IgD-negative memory B cell (primary cell): ENCODE measurements around the gene MYBPC2. TPM values are rescaled to one million over a fixed set of nuclear protein-coding genes. Genes with fewer than 3 reads are reported as not detected.
"Not testable (repeated sequence)": the region's sequence is repeated elsewhere in the genome, so short reads cannot be mapped to it uniquely, and the experiment has no call there.

ENCODE experiments used
- H3K27ac Mint-ChIP-seq, 3 donors: one replicate each; pipeline ENCODE4 v1.8.0; 2020 to 2022; ENCODE audit warnings: mild to moderate bottlenecking in 3 of 3, mixed read lengths in 3 of 3, moderate library complexity in 1 of 3
- H3K27me3 Mint-ChIP-seq: one replicate; pipeline ENCODE4 v1.8.0; 2021; ENCODE audit warnings: mixed read lengths
- H3K36me3 Mint-ChIP-seq: one replicate; pipeline ENCODE4 v1.8.0; 2020; ENCODE audit warnings: mild to moderate bottlenecking, mixed read lengths
- H3K4me1 Mint-ChIP-seq, 3 donors: one replicate each; pipeline ENCODE4 v1.8.0; 2020 to 2022; ENCODE audit warnings: mixed read lengths in 3 of 3, mild to moderate bottlenecking in 1 of 3
- H3K4me3 Mint-ChIP-seq, 4 donors: one replicate each; pipeline ENCODE4 v1.8.0; 2020 to 2022; ENCODE audit warnings: mild to moderate bottlenecking in 4 of 4, mixed read lengths in 4 of 4, moderate library complexity in 3 of 4
- H3K9me3 Mint-ChIP-seq, 3 donors: one replicate each; pipeline ENCODE4 v1.8.0; 2020 to 2021; ENCODE audit warnings: mixed read lengths in 3 of 3, mild to moderate bottlenecking in 1 of 3
- polyA plus RNA-seq: library from polyadenylated mRNA; unstranded; fragments of 300-500 nt; fragmentation: Illumina TruSeq; gene quantifications from one replicate; pipeline ENCODE4 v1.2.3, GENCODE V29; 2021

The MYBPC2 gene
- polyA plus RNA-seq, 1 donor from 2014 or later, result 1.3 TPM

- H3K27me3 Mint-ChIP-seq, result peaks cover 5% of the 10 kb centered on the region
- no peaks in the 10 kb centered on the region for H3K9me3 Mint-ChIP-seq
- no peaks in the 10 kb centered on the region for H3K4me1 Mint-ChIP-seq
- H3K27ac Mint-ChIP-seq, result no peak overlapping the region
- H3K36me3 Mint-ChIP-seq, result no peaks in the 10 kb centered on the region
- H3K4me3 Mint-ChIP-seq, result no peak overlapping the region
Measured at GRCh38 chr19:50467566-50467965, 34.9 kb downstream of the MYBPC2 start.

- Mint-ChIP-seq H3K27ac (no peak overlapping the region), H3K36me3 (no peaks in the 10 kb centered on the region), H3K4me3 (no peak overlapping the region), H3K27me3 (peaks cover 4% of the 10 kb centered on the region), H3K4me1 (no peaks in the 10 kb centered on the region), H3K9me3 (no peaks in the 10 kb centered on the region)
Measured at GRCh38 chr19:50468818-50469217, 36.1 kb downstream of the MYBPC2 start.

GRCh38 chr19:50473336-50473735 is 40.6 kb downstream of the MYBPC2 start:
- H3K4me3 Mint-ChIP-seq, H3K9me3 Mint-ChIP-seq, H3K27me3 Mint-ChIP-seq, H3K36me3 Mint-ChIP-seq: not testable (repeated sequence)
- H3K27ac Mint-ChIP-seq, result peak overlapping the region; percentile 16 to 74 (median 59)
- peaks cover 8 to 10% (median 10%) of the 10 kb centered on the region in 3 donors for H3K4me1 Mint-ChIP-seq

GRCh38 chr19:50475101-50475568 is 42.4 kb downstream of the MYBPC2 start:
- no peaks in the 10 kb centered on the region for H3K36me3 Mint-ChIP-seq
- H3K4me3 Mint-ChIP-seq, result peak overlapping the region; percentile 58 to 100 (median 80)
- no peaks in the 10 kb centered on the region for H3K27me3 Mint-ChIP-seq
- H3K4me1 Mint-ChIP-seq, result peaks cover 8 to 14% (median 10%) of the 10 kb centered on the region in 3 donors
- H3K9me3 Mint-ChIP-seq, result no peaks in the 10 kb centered on the region
- H3K27ac Mint-ChIP-seq, result peak overlapping the region; percentile 65 to 98 (median 96)

GRCh38 chr19:50475736-50476223 is 43.1 kb downstream of the MYBPC2 start:
- Mint-ChIP-seq H3K4me1 (peaks cover 8 to 14% (median 10%) of the 10 kb centered on the region in 3 donors), H3K27ac (peak overlapping the region; percentile 96 to 98 (median 98)), H3K27me3 (no peaks in the 10 kb centered on the region), H3K4me3 (peak overlapping the region; percentile 94 to 100 (median 98)), H3K36me3 (no peaks in the 10 kb centered on the region), H3K9me3 (no peaks in the 10 kb centered on the region)

- peaks cover 8 to 14% (median 11%) of the 10 kb centered on the region in 3 donors for H3K4me1 Mint-ChIP-seq
- no peaks in the 10 kb centered on the region for H3K27me3 Mint-ChIP-seq
- peaks cover 2% of the 10 kb centered on the region for H3K36me3 Mint-ChIP-seq
- H3K27ac Mint-ChIP-seq, result peak within 1 kb of the TSS; percentile 96 to 98 (median 98)
- H3K9me3 Mint-ChIP-seq, result no peaks in the 10 kb centered on the region
- peak within 1 kb of the TSS; percentile 94 to 100 (median 98) for H3K4me3 Mint-ChIP-seq
Measured at GRCh38 chr19:50476224-50476906, 43.7 kb downstream of the MYBPC2 start, which contains the start of the genes EMC10 and GARIN5A. EMC10 (plus strand) TSS chr19:50476507; CDS start chr19:50476545, 38 bp downstream. GARIN5A (minus strand) TSS chr19:50476848; CDS start chr19:50476388, 460 bp downstream.

GRCh38 chr19:50476907-50477238 is 44.2 kb downstream of the MYBPC2 start:
- Mint-ChIP-seq H3K9me3 (no peaks in the 10 kb centered on the region), H3K27me3 (no peaks in the 10 kb centered on the region)

GRCh38 chr19:50477751-50478515 is 45.2 kb downstream of the MYBPC2 start:
- Mint-ChIP-seq H3K9me3 (no peaks in the 10 kb centered on the region), H3K4me3 (peak overlapping the region; percentile 94 to 100 (median 98)), H3K27me3 (no peaks in the 10 kb centered on the region), H3K4me1 (peaks cover 8 to 14% (median 11%) of the 10 kb centered on the region in 3 donors), H3K27ac (peak overlapping the region in 2 of 3 donors; percentile 96 to 98), H3K36me3 (peaks cover 2% of the 10 kb centered on the region)

More at GRCh38 chr19:50476907-50477238, 44.2 kb downstream of the MYBPC2 start:
- H3K4me3 Mint-ChIP-seq, result peak overlapping the region; percentile 94 to 100 (median 98)
- H3K27ac Mint-ChIP-seq, result peak overlapping the region; percentile 96 to 98 (median 98)
- peaks cover 8 to 14% (median 11%) of the 10 kb centered on the region in 3 donors for H3K4me1 Mint-ChIP-seq
- peaks cover 2% of the 10 kb centered on the region for H3K36me3 Mint-ChIP-seq

- no peaks in the 10 kb centered on the region for H3K9me3 Mint-ChIP-seq
- H3K27me3 Mint-ChIP-seq, result no peaks in the 10 kb centered on the region
- H3K27ac Mint-ChIP-seq, result peak overlapping the region in 2 of 3 donors; percentile 65 to 87
- H3K4me1 Mint-ChIP-seq, result peaks cover 8 to 15% (median 11%) of the 10 kb centered on the region in 3 donors
- H3K4me3 Mint-ChIP-seq, result peak overlapping the region in 3 of 4 donors; percentile 17 to 55 (median 20)
- H3K36me3 Mint-ChIP-seq, result peaks cover 6% of the 10 kb centered on the region
Measured at GRCh38 chr19:50478901-50479715, 46.4 kb downstream of the MYBPC2 start.

- Mint-ChIP-seq H3K9me3 (no peaks in the 10 kb centered on the region), H3K4me3 (no peak overlapping the region), H3K27me3 (no peaks in the 10 kb centered on the region), H3K36me3 (peaks cover 6% of the 10 kb centered on the region), H3K4me1 (peaks cover 8 to 15% (median 11%) of the 10 kb centered on the region in 3 donors), H3K27ac (no peak overlapping the region)
Measured at GRCh38 chr19:50479761-50480251, 47.1 kb downstream of the MYBPC2 start.

GRCh38 chr19:50480281-50481111 is 47.8 kb downstream of the MYBPC2 start:
- Mint-ChIP-seq H3K4me3 (no peak overlapping the region), H3K36me3 (peaks cover 6% of the 10 kb centered on the region), H3K9me3 (no peaks in the 10 kb centered on the region), H3K4me1 (peaks cover 8 to 15% (median 10%) of the 10 kb centered on the region in 3 donors), H3K27me3 (no peaks in the 10 kb centered on the region), H3K27ac (no peak overlapping the region)

GRCh38 chr19:50481351-50482149 is 48.9 kb downstream of the MYBPC2 start:
- H3K36me3 Mint-ChIP-seq, result peaks cover 6% of the 10 kb centered on the region
- H3K4me1 Mint-ChIP-seq, result peaks cover 8 to 15% (median 10%) of the 10 kb centered on the region in 3 donors
- H3K4me3 Mint-ChIP-seq, result no peak overlapping the region
- H3K27me3 Mint-ChIP-seq, result no peaks in the 10 kb centered on the region
- no peaks in the 10 kb centered on the region for H3K9me3 Mint-ChIP-seq
- no peak overlapping the region for H3K27ac Mint-ChIP-seq
